CD4-positive, alpha-beta T cell treated with Interleukin-2 at 100 ng/mL for 4 hours (primary cell): ENCODE results near the gene UBFD1.
"Not testable (repeated sequence)": the region's sequence is repeated elsewhere in the genome, so short reads cannot be mapped to it uniquely, and the experiment has no call there.

Experiments
- DNase-seq: peaks from one replicate; pipeline ENCODE4 v3.0.0-alpha.2; 2020; ENCODE audit warnings: low spot score

Gene UBFD1

GRCh38 chr16:23556881-23557778, at the start of gene UBFD1, which contains the start of gene EARS2:
TSS of gene UBFD1 (plus strand) at chr16:23557727. CDS start at chr16:23557743, 16 bp downstream.
TSS of gene EARS2 (minus strand) at chr16:23557350. CDS start at chr16:23557343, 7 bp downstream.
- DNase-seq = peak; percentile 97

GRCh38 chr16:23508589-23509440, 48.7 kb upstream of the UBFD1 start:
- DNase-seq = no peak

DNA sequence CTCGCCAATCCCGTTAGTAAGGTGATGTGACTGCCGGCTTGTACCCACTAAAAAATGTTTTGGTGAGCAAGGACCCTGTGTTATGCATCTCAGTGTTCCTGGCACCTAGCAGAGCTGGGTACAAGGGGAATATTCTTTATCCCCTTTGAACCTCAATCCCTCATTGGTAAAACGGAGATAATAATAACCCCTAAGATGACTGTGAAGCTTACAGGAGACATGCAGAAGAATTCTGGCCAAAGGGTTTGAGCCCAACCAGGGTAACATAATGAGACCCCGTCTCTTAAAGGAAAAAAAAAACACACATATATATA, 48.1 kb upstream of the UBFD1 start:
- no peak for DNase-seq

DNA sequence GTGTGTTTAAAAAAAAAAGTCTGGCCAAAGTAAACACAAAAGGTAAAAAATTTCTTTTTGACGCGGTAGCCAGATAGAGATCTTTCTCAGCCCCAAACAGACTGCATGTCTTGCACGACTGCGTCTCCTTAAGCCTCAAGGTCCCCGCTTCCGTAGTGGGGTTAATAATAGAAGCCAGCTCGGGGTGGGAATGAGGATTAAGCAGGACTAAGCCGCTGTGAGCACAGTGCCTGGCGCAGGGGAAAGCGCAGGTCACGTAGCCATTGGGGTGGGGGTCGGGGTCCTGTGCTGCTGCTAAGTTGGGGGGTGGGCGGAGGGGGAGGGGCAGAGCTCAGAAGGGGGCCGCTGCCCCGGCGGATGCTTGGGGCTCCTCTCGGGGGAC, 47.8 kb upstream of the UBFD1 start:
- peak; percentile 35 for DNase-seq

GRCh38 chr16:23510164-23510914, 47.2 kb upstream of the UBFD1 start, which contains the start of gene GGA2:
TSS of gene GGA2 (minus strand) at chr16:23510494. CDS start at chr16:23510411, 83 bp downstream.
- peak; percentile 76 for DNase-seq

- not testable (repeated sequence) for DNase-seq
Measured at GRCh38 chr16:23510915-23511270, 46.6 kb upstream of the UBFD1 start.

GRCh38 chr16:23511731-23512130, 45.8 kb upstream of the UBFD1 start:
- no peak for DNase-seq

GRCh38 chr16:23512168-23512695, 45.3 kb upstream of the UBFD1 start:
- no peak for DNase-seq

GRCh38 chr16:23514381-23515152, 43.0 kb upstream of the UBFD1 start:
- peak; percentile 44 for DNase-seq

GRCh38 chr16:23515881-23516280, 41.6 kb upstream of the UBFD1 start:
- DNase-seq = no peak

DNA sequence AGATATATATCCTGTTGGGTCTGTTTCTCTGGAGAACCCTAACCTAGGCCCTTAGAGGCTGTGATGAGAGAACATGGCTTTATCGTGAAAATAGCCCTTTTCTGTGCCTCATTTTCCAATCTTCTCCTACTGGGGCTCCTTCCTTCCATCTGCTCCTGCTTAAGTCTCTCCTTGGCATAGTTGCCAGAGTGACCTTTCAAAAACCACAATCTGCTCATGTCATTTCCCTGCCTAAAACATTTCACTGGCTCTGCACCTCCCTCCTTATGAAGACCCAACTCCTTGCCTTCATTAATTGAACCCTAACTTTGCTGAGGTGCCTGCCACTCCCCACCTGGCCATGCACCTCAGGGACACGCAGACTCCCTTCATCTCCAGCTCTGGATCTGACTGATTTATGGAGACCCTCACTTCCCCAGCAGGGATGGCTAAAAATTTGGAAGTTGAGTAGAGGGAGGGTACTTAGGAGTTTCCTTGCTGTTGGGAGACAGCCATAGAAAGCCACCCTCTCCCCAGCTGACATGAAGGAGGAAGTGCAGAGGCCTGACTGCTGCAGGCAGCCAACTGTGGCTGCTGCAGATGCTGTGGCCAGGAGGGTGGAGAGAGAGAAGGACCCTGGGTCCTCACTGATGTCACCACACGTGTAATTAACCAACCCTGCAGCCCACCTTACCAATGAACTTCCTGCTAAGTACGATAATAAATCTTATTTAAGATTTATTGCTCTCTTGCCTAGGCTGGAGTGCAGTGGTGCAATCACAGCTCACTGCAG, 41.0 kb upstream of the UBFD1 start:
- no peak for DNase-seq

GRCh38 chr16:23518435-23518891, 39.1 kb upstream of the UBFD1 start:
- DNase-seq = no peak

GRCh38 chr16:23519282-23519681, 38.2 kb upstream of the UBFD1 start:
- no peak for DNase-seq

GRCh38 chr16:23520500-23520899, 37.0 kb upstream of the UBFD1 start:
- no peak for DNase-seq

DNA sequence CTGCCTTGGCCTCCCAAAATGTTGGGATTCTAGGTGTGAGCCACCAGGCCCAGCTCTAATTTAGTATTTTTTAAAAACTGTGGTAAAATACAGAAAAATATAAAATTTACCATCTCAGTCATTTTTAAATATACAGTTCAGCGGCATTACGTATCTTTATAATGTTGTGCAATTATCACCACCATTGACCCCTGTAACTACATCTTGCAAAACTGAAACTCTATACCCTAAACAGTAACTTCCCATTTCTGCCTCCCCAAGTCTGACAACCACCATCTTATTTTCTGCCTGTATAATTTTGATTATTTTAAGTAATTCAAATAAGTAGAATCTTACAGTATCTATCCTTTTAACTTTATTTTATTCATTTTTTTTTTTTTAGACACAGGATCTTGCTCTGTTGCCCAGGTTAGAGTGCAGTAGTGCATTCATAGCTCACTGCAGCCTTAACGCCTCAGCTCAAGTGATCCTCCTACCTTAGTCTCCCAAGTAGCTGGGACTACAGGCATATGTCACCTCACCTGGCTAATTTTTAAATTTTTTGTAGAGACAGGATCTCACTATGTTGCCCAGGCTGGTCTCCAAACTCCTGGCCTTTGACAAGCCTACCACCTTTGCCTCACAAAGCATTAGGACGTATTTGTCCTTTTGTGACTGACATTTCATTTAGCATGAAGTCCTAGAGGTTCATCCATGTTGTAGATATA, 36.3 kb upstream of the UBFD1 start:
- no peak for DNase-seq

DNA sequence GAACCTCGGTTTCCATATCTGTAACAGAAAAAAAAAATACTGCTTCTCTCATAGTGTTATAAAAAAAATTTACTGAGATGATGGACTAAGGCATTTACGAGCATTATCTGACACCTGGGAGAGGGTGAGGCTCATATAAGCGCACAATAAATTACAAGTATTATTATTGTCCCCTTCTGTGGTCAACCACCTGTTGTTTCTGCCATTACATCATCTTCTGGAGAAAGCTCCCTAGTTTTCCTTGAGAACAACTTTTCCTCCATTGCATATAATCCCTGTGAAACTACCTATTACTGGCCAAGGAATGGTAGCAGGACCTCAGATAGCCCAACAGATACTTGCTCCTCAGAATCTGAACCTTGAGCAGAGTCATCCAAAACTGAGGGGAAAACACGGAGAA, 35.6 kb upstream of the UBFD1 start:
- DNase-seq = no peak

DNA sequence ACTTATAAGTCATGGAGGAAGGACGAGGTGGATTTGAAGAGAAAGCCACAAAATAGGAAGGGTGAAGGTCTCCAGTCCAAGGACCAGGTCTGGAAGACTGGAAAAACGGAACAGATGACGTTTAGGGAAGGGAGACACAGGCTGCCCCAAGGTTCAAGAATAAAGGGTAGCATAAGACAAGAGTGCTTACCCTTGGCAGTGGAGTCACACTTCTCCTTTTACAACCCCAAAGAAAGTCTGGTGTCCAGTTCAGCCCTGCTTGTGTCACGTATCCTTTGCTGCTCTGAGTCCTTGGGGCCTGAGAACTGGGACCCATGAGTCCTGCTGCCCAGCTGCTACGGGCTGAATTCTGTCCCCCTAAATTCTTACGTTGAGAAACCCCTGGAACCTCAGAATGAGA, 34.2 kb upstream of the UBFD1 start:
- DNase-seq = no peak

DNA sequence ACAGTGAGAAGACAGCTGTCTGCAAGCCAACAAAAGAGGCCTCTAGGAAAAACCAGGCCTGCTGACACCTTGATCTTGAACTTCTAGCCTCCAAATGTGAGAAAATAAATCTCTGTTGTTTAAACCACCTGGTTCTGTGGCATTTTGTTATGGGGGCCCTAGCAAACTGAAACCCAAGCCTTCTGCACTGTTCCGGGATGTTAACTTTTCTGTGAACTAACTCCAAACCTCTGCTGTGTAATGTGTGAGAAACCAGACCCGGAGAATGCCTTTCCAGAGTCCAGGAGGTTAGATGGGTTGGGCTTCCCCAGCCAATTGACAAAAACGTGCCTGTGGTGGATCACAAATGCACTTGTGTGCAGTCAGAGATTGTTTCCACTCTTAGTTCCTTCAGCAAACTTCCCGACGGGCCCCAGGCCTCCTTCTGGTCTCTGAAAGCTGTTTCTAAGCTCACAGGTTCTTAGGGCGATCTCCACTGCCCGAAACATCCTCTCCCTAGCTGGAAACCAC, 33.6 kb upstream of the UBFD1 start:
- no peak for DNase-seq

- no peak for DNase-seq
Measured at GRCh38 chr16:23524886-23525285, 32.6 kb upstream of the UBFD1 start.
